Brain pericyte (primary cell): ENCODE results near the gene UMODL1.
A peak's percentile ranks its signal among the peaks of the same experiment; 100 is the strongest.
"Not testable (repeated sequence)": the region's sequence is repeated elsewhere in the genome, so short reads cannot be mapped to it uniquely, and the experiment has no call there.

ENCODE experiments used
- DNase-seq: peaks from one replicate; pipeline ENCODE4 v3.0.0-alpha.2; 2012; ENCODE audit warnings: low read depth, low spot score

UMODL1 gene

DNA sequence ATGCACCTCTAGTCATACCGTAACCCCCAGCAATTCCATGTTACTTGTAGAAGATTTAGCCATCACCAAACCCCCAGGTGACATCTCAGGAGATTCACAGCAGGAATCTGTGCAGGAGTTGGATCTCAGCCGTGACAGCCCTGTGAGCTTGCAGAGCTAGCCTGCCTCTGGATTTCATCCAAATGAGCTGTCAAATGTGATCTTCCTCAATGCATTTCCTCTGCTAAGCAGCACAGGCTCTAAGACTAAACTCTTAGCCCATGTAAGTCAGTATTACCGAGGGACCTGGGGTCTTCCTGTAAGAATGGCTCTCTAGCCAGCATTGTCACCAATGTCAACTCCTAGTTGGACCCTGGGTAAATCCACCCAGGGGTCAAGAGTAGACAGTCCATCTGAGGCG is 41.7 kb downstream of the UMODL1 start:
- DNase-seq = no peak

DNA sequence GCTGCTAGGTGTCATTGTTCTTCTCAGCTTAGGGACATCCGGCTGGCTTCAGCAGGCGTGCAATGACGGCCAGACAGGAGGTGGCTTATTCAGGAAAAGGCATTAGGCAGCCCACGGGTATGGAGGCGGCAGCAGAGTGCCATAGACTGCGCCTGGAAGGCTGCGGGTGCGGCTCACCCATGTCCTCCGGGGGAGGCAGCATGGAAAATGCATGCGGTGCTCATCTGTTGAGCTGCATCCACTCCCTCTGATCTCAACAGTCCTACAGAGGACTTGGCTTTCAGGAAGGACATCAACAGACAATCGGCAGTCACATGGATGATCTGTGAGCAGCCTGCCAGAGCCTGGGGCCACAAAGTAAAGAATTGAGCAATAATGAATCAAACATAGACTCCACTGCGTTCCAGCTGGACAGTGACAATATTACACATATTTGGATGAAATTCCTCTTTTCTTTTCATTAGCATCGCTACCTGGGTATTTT is 42.9 kb downstream of the UMODL1 start:
- DNase-seq = no peak

DNA sequence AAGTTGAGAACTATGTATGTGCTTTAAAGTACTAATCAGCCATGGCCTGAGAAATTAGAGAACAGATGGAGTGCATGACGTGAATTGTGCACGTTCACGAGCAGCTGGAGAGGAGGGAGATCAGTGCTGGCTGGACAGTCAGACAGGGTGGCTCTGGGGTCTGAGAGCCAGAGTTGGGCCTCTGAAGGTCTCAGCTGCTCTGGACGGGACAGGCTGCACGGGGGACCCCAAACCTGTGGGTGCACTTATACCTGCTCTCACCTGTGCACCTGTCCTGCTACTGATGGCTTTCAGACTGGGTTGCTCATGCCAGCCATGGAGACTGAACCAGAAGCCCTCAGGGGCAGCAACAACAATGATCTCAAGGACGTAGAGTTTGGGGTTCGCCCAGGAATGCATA is 43.5 kb downstream of the UMODL1 start:
- DNase-seq = no peak

DNA sequence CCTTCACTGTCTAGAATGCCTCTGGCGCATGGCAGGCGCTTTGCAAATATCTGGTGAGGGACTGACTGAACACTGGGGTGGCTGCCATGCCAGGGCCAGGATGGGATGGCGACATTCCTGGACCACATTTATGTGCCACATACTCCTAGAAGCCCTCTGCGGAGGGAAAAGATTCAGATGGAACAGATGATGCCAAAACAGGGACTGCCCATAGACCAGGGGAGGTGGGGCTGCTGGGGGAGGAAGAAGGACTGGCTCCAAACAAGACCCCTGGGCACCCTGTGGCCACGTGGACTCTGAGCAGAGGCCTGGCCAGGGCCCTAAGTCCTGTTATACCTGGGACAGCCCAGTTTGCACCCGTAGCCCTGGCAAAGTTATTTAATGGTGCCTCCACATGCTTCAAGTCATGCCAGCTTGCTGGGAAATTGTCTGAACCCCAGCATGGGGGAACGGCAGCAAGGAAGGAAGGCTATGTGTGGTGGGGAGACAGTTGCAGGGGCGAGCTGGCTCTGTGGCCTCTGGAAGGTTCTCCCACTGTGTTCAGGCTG is 44.1 kb downstream of the UMODL1 start:
- no peak for DNase-seq

DNA sequence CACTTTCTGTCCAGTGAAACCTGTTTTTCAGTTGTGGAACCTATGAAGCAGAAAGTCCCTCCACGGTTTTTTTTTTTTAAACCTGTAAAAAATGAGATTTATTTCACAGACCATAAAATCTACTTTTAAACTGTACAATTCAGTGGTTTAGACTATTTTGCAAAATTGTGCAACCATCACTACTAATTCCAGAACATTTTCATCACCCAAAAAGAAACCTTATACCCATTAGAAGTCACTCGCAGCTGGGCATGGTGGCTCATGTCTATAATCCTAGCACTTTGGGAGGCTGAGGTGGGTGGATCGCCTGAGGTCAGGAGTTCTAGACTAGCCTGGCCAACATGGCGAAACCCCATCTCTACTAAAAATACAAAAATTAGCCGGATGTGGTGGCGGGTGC is 45.4 kb downstream of the UMODL1 start:
- DNase-seq = not testable (repeated sequence)

DNA sequence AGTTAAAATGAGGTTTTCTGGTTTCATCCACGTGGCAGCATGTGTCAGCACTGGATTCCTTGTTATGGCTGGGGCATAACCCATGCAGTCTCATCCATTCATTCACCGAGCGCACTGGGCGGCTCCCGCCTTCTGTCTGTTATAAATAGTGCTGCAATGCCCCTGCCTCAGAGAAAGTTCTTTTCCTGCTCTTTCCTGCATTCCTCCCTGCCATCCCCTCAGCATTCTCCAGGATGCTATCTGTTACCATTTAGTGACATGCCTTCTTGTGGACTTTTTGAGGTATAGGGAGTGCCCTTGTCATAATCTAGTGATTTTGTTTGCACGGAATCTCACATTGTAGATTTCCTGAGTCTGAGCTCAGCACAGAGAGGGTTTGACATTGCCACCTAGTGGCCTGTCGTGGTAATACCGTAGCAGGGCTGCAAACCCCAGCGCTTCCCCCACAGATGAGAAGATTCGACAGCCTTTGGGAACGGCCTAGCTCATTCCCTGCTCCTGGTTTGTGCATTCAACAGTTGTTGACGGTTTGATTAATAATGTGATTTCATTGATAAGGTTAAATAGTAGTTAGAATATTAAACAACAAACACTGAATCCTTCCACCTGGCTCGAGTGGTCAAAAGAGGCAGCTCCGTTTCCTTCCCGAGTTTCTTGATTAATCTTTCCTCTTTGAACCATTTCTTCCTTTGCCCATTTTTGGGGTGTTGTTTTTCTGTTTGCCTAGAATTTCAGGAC is 46.3 kb downstream of the UMODL1 start:
- peak; percentile 40 for DNase-seq

DNA sequence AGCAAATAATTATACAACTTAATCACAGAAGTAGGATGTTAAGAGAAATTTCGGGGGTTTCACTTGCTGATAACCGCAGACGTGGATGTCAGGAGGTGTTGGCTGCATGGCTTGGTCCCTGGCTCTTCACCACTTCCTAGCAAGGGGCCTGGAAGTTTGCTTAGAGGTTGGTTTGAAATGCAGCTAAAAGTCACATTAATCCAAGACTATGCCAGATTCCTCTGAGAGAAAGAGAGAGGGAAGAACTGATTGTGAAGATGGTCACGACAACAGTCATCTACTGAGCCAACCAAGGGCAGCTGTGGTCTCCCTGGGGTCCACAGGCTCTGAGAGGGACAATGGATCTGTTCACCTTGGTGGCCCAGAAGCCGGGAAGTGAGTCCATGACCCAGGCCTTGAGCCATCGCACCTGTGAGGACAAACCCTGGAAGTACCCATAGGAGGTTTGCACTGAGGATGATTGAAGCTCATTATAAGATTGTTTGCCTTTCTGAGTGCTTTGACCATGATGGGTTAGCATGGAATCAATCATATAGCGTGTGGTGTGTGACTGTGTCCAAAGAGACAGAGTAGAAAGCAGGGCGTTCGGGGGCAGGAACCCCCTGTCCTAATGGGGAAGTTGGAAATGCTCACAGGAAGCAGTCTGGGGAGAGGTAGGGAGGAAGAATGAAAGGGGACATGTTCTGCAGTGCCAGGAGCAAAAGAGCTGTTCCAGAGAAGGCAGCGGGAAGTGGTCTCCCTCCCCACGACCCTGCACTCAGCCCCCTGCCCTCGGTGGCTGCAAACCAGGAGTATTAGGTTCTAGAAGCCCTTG is 47.1 kb downstream of the UMODL1 start:
- DNase-seq = no peak

DNA sequence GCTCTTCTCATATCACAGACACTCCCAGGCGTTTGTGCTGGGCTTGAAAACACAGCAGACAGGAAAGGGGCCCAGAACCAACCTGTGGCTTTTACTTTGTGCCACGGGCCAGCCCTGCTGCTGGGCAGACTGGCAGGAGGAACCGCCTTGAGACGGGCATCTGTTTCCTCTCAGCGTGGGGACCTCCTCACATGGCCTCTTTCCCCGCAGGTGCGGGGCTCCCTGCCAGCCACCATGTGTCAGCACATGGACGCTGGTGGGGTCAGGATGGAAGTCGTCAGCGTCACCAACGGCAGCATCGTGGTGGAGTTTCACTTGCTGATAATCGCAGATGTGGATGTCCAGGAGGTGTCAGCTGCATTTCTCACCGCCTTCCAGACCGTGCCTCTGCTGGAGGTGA is 47.8 kb downstream of the UMODL1 start:
- DNase-seq = no peak

DNA sequence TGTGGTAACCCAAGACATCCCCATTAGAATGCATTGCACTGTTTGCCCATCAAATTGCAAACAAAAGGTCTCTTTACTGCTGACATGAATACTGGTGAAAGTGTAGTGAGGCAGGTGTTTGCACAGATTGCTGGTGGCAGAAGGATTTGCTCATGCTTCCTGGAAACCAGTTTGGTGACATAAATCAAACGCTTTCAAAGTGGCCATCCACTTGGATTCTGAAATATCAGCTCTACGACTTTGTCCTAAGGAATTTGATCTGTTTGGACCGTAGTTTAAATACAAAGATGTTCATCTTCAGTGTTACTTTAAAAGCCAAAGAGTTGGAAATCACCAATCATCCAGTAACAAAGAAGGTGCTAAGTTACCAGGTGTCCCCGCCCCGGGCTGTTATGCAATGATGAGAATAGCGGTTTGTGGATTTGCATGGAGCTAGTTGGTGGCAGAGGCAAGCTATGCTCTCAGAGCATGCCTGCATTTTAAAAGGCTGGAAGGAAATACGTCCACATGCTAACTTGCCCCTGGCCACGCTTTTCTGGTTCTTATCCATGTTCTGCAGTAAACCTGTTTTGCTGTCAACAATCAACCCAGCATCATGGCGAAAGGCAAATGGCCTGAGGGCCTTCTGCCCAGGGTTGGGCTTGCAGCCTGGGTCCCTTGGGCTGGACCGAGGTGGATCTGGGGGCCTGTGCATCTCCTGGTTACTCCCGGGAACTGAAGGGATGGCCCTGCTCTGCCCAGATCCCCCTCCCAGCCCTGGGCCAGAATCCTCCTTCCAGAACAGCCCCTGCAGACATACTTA is 49.2 kb downstream of the UMODL1 start:
- no peak for DNase-seq

DNA sequence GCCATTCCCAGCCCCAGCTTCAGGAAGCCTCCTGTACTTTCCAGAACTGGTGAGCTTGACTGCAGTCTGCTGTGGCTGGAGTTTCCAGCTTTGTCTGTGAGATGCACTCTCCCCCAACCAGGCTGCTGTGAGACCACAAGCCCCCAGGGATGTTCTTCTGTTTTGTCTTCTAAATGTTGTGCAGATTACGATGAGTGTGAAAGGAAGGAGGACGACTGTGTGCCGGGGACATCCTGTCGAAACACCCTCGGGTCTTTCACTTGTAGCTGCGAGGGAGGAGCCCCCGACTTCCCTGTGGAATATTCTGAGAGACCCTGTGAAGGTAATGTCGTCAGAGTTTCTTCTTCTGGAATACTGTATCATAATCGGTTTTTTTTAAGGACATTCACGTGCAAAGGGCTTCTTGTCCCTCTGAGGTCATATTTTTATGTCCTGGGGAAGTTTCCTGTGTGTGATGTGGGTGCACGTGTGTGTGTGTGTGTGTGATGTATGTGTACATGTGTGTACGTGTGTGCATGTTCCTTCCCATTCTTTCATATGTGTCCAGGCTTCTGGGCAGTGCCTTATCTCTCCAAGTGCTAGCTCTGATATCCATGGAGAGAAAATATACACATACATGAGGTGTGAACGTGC is 49.9 kb downstream of the UMODL1 start:
- no peak for DNase-seq

DNA sequence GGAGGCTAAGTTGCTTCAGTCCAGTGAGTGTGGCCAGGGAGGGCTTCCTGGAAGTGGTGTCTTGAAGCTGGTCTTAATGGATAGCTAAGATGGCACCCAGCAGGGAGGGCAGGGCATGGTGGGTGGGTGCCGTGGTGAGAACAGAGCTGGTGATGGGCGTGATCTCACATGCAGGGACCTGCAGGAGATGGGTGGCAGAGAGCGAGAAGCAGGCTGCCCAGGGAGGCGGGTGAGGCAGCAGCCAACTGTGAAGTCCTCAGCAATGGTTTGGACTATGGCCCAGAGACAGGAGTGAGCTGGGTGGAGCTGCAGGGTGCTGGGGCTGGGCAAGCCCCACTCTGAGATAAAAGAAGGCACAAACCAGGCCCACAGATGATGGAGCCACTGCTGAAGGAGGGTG is 50.7 kb downstream of the UMODL1 start:
- no peak for DNase-seq

DNA sequence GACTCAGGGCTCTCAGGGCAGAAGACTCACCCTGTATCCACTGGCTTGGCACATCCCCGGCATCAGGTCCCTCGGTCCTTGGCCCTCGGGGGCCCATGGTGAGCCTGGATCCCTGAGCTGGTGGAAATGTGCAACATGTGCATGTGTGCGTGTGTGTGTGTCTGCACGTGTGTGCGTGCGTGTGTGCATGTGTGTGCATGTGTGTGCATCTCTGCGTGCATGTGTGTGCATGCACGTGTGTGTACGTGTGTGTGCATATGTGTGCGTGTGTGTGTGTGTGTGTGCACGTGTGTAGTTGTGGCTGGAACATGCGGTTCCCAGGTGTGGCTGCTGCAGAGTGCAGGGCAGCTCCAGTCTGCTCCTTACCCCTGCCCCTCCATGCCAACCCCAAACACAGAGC is 51.3 kb downstream of the UMODL1 start:
- DNase-seq = no peak

DNA sequence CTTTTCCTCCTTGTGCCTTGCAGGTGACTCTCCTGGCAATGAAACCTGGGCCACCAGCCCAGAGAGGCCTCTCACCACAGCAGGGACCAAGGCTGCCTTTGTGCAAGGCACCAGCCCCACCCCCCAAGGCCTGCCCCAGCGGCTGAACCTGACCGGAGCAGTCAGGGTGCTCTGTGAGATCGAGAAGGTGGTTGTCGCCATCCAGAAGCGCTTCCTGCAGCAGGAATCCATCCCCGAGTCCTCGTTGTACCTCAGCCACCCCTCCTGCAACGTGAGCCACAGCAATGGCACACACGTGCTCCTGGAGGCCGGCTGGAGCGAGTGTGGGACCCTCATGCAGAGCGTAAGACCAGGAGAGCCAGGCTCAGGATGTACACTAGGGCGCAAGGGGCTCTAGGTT is 51.7 kb downstream of the UMODL1 start:
- DNase-seq = no peak

DNA sequence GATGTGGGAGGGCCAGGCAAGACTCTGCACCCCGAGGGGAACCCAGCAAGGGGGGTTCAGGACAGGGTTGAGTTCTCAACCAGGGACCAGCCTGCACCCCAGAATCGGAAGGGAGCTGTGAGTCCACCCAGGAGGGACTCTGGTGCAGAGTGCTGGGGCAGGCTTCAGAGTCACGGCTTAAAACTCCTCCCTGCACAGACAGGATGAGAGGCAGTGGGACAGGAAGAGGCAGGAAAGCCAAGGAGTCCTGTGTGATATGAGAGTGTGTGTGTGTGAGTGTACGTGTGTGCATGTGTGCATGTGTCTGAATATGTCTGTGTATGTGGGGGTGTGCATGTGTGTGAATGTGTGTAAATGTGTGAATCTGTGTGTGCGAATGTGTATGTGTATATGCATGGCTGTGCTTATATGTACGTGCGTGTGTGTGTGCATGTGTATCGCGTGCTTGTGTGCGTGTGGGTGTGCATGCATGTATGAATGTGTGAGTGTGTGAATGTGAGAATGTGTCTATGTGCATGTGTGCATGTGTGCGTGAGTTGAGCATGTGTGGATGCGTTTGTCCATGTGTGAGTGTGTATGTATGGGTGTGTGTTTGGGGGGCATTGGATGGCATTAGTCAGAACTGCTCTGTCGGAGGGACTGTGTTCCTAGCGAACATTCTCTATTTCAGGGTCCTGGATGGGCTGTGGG is 52.2 kb downstream of the UMODL1 start:
- DNase-seq = no peak

DNA sequence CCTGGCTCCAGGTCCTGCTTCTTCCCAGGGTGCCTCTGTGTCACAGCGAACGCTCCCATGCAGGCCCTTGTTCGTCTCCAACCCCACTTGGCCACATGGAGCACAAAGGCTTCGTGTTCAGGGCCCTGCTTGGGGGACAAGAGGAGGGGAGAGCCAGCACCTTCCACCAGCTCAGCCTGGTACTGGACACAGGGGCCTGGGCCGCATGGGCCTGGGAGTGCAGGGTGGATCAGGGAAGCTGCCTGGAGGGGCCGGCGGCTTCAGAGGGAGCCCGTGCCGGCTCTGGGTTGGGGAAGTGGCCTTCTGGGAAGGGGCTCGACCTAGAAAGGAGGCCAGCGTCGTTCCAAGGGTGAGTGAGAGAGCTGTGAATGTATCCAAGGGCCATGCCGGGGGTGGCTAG is 53.0 kb downstream of the UMODL1 start:
- DNase-seq = no peak

DNA sequence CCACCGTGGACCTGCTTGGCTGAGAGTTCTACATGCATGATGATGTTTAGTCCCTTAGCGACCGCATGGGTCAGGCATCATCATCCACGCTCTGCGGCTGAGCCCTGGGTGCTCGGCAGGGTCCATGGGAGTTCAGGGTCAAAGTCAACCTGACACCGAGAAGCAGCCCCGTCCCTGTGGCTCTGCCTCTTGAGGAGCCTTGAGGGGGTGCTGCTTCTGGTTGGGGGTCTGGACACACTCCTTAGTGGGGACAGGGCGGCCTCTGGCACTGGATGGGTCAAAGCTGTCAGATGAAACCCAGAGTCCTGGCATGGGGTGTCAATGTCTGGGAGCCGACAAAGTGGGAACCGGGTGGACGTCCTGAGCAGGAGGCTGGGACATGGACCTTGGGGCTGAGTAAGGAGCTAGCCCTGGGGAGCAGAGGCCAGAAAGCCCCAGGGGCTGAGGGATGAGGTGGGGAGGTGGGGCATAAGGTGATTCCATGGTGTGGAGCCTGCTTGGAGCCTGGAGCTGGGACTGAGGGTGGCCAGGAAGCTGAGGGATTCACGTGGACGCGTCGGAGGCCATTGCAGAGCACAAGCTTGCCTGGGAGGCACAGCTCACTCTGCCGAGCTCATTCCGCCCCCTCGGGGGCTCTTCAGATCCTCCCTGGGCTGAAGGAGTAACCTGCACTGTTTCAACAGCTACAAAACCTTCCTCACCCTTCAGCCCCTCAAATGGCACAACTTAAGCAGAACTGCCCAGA is 53.9 kb downstream of the UMODL1 start:
- no peak for DNase-seq

DNA sequence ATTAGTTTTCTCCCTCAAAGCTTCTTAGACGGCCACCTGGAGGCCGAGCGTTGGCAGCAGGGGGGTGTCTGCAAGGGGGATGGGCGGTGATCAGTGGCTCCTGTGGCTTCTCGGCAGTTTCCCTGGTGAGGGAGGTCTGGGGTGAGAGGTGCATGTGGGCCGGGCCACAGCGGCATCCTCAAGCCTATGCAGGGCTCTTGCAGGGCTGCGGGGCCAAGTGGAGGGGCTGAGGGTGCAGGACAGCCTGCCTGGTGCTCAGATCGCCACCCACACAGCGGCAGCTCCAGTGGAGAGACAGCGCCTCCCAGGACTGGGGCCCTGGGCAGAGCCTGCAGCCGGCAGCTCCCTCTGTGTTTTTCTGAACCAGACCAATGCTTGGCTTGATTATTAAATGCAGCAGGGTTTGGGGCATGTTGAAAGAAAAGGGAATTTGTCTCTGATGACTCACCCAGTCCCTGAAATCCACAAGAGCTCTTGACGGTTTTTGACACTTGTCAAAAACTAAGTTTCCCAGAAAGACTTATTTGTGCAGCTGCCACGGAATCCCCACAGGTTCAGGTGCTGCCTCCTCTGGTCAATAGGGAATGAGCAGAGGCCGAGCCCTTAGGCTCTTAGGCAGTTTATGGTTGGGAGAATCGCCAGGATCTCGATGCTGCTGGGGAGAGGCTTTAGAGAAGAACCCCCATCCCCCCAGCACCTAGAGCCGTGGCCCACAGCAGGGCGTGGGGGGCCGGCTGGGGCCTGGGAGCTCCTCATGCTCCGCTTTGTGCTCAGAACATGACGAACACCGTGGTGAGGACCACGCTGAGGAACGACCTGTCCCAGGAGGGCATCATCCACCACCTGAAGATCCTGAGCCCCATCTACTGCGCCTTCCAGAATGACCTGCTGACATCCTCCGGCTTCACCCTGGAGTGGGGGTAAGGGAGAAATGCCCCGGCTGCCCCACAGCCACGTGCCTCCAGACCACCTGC is 54.7 kb downstream of the UMODL1 start:
- no peak for DNase-seq

DNA sequence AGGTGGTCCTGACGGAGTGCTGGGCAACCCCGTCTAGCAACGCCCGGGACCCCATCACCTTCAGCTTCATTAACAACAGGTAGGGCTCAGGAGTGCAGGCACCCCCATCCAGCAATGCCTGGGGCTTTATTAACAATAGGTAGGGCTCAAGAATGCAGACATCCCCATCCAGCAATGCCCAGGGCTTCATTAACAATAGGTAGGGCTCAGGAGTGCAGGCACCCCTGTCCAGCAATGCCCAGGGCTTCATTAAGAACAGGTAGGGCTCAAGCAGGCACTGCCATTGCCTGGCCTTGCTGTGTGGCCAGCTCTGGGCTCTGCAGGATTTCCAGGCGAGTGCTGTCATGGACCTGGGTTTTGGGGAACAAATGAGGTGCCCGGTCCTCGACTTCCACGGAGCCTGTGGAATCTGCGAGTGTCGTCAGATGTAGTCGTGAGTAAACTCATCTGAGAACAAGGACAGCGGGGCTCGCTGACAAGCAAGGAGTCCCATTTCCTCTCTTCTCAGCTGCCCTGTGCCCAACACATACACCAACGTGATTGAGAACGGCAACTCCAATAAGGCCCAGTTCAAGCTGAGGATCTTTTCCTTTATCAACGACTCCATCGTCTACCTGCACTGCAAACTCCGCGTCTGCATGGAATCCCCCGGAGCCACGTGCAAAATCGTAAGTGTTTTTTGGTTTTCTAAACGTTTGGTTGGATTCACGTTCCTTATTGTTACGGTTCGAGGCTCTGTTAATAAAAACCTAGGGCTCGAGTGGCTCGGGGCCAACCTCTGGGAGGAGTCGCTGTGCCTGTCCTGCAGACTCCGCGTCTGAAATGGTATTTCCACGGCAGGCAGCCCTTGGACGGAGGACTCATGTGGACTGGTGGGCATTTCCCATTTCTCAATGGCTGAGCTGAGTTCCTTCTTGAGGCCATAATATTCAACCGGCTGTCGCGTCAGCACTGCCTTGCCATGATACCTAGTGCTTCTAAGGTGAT is 56.3 kb downstream of the UMODL1 start:
- DNase-seq = no peak
